T-helper 2 cell (primary cell): Measurements from ENCODE around the gene ANKS1B.
"Not testable (repeated sequence)": the region's sequence is repeated elsewhere in the genome, so short reads cannot be mapped to it uniquely, and the experiment has no call there.

Source experiments
- DNase-seq, 5 experiments: peaks; one replicate each; pipeline versions ENCODE4 v3.0.0 to v3.0.0-alpha.2; 2012 to 2022

ANKS1B gene

GRCh38 chr12:98997899-98998298 is 986.8 kb downstream of the ANKS1B start:
- DNase-seq, result no peak

- no peak for DNase-seq
Observed at GRCh38 chr12:98990648-98991047, 994.1 kb downstream of the ANKS1B start.

GRCh38 chr12:98985156-98985555 is 999.6 kb downstream of the ANKS1B start:
- no peak for DNase-seq

- no peak for DNase-seq
Observed at GRCh38 chr12:98983647-98984046, 1001.1 kb downstream of the ANKS1B start.

- DNase-seq, result no peak
Observed at GRCh38 chr12:98980508-98980907, 1004.2 kb downstream of the ANKS1B start.

GRCh38 chr12:98977186-98977585 is 1007.5 kb downstream of the ANKS1B start:
- DNase-seq, result no peak

GRCh38 chr12:98974767-98975381 is 1009.9 kb downstream of the ANKS1B start:
- DNase-seq, result no peak

GRCh38 chr12:98973395-98973794 is 1011.3 kb downstream of the ANKS1B start:
- no peak for DNase-seq

GRCh38 chr12:98970950-98971349 is 1013.8 kb downstream of the ANKS1B start:
- no peak for DNase-seq

- no peak for DNase-seq
Observed at GRCh38 chr12:98970210-98970609, 1014.5 kb downstream of the ANKS1B start.

GRCh38 chr12:98968896-98969295 is 1015.8 kb downstream of the ANKS1B start:
- DNase-seq, result no peak

GRCh38 chr12:98957135-98957534 is 1027.6 kb downstream of the ANKS1B start:
- not testable (repeated sequence) for DNase-seq

- DNase-seq, result peak in 1 of 5 experiments; percentile 26
Observed at GRCh38 chr12:98955284-98955683, 1029.5 kb downstream of the ANKS1B start.

- no peak for DNase-seq
Observed at GRCh38 chr12:98954506-98954905, 1030.2 kb downstream of the ANKS1B start.

- no peak for DNase-seq
Observed at GRCh38 chr12:98951406-98951805, 1033.3 kb downstream of the ANKS1B start.

GRCh38 chr12:98948343-98948949 is 1036.3 kb downstream of the ANKS1B start:
- DNase-seq, result no peak

GRCh38 chr12:98945864-98946263 is 1038.9 kb downstream of the ANKS1B start:
- no peak for DNase-seq

- DNase-seq, result no peak
Observed at GRCh38 chr12:98939926-98940325, 1044.8 kb downstream of the ANKS1B start.

GRCh38 chr12:98939350-98939749 is 1045.4 kb downstream of the ANKS1B start:
- DNase-seq, result peak in 1 of 5 experiments; percentile 22

- no peak for DNase-seq
Observed at GRCh38 chr12:98935847-98936246, 1048.9 kb downstream of the ANKS1B start.

- no peak for DNase-seq
Observed at GRCh38 chr12:98922871-98923270, 1061.9 kb downstream of the ANKS1B start.

GRCh38 chr12:98918176-98918863 is 1066.4 kb downstream of the ANKS1B start:
- no peak for DNase-seq

GRCh38 chr12:98916106-98916505 is 1068.6 kb downstream of the ANKS1B start:
- DNase-seq, result no peak

- DNase-seq, result no peak
Observed at GRCh38 chr12:98912401-98912974, 1072.2 kb downstream of the ANKS1B start.
